ENCODE data around the gene SH2D7. TPM values are rescaled to one million over a fixed set of nuclear protein-coding genes. Genes with fewer than 3 reads are reported as not detected.

SH2D7 gene
- polyA plus RNA-seq (ENCODE audit: insufficient read length in 3 of 3), result under 1 TPM; 0.44 to 0.58 (median 0.55) TPM

DNA sequence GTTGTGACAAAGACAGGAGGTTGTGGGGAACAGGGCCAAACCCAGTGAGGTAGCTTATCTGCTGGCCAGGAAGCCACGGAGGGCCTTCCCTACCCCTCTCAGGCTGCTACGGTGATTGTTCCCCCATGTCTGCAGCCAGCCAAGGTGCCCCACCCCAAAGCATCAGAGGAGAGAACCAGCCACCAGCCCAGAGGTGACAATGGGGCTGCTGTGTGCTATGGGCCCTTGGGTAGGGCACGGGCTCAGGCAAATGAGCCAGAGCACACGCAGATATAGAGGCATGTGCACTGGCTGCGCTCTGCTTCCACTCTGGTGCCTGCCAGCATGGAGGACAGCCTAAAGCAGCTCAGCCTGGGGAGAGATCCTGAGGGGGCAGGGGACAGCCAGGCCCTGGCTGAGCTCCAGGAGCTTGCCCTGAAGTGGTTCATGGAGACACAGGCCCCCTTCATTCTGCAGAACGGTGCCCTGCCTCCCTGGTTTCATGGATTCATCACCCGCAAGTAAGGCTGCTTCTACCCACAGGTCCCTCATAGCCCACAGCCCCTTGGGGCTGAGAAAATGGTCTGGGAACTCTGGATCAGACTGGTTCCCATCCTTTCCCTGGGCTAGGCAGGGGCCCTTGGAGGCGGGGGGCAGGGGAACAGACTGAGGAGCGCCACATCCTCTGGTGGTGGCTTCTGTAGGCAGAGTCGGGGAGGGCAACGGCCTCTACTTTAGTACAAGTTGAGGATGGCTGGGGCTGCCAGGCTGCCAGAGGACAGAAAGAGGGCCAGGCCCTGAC is at the start of gene SH2D7:
SH2D7 (plus strand) TSS at position 301 of the 781 bp plus-strand sequence; CDS start at position 325, 24 bp downstream.
- no peak for DNase-seq (ENCODE audit: low read depth in 3 of 3, low spot score in 2 of 3)

DNA sequence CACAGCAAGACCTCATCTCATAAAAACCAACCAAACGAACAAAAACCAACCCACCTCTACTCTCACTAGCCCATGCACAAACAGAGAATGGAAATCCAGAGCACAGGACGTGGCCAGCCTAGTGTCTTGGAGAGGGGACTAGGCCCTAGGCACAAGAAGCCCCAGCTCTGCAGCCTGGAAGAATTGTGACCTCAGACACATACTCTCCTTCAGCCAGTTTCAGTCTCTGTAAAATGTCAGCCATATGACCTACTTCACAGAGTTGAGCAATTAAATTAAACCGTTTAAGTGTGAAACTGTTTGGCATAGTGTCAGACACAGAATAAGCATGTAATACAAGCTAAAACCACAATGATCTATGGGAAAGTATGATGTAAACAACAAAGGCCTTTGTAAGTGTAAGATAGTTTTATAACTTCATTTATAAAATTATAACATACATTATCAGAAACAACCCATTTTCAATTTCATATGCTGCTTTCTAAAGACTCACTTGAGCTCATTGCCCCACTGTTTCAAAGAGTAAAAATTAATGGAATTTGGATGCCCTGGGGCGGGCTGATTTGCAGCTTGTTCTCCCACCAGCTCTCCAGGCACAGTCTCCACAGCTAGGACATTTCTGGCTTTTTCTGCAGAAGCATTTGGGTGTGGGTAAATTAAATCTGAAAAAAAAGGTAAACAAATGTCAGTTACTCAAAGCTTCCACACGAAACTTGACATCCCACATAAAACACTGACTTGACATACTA is 47.8 kb upstream of the SH2D7 start:
- no peak for DNase-seq (ENCODE audit: low read depth in 3 of 3, low spot score in 2 of 3)

DNA sequence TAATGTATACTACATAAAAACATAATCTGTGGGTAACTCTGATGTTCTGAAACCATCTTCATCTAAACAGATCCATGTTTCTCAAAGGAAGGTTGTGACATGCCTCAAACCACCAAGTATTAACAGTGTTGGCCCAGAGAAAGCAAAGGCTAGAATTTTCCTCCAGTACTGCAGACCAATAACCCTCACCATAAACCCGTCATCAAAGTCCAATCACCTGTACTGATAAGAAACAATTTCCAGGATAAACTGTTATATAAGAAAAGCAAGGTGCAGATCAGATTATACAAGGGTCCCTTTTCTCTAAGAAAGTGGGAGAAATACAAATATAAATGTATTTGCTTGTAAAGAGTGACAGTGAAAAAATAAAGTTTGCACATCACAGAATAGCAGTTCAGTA is 47.2 kb upstream of the SH2D7 start:
- no peak for DNase-seq (ENCODE audit: low read depth in 3 of 3, low spot score in 2 of 3)

DNA sequence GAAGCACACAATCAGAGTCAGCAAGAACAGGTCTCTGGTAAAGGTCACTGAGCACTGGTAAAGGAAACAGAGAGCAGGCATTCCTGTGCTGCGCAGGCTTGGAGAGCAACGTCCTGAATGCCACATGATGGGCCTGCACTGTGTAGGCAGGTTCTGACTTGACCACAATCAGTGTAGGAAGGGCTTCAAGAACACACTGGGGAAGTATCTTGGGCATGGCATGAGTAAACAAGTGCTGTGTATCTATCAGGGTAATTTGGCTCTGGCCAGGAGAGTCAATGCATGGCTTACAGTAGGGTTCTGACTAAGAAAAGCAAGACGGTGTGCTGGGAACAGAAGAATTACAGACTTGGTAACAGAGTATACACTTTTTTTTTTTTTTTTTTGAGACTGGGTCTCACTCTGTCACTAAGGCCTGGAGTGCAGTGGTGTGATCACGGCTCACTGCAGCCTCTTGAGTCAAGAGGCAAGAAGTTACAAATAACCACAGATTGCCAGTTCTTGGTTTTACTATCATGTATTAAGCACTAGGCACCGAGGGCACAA is 45.5 kb upstream of the SH2D7 start:
- no peak for DNase-seq (ENCODE audit: low read depth in 3 of 3, low spot score in 2 of 3)

DNA sequence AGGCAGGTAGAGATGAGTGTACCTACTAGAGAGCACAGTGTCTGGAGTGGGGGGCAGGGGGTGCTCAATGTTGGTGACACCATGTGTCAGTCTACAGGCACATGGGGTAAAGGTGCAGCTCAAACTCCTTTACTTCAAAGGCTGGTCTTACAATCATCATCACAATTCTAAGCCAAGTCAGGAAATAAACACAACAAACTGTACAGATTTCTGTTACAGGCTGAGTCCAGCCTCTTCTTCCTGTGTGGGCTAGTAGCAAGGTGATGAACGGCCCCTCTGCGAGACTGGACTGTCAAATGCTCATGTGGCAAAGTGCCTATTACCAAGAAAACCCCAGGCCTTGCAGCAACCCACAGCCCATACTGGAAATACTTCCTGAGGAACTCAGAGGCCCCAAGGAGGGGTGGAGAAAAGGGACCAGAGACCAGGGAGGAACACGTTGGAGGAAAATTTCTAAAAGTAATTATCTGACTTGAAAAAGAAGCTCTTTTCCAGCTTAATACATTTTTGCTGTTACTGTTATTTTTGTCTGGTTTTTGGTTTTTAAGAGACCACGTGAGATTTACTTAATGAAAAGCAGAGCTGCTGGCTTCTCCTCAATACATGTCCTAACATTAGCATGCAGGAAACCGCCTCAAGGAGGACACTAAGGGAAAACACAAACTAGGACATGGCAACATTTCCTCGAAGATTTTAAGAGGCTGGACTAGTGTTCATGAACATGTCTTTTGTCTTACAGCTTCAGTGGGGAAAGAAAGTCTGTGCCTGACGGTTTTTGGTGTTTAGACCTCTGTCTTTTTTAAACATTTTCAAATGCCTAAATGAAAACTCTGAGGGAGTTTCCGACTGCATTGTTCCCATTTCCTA is 44.4 kb upstream of the SH2D7 start:
- DNase-seq (ENCODE audit: low read depth in 3 of 3, low spot score in 2 of 3), result no peak

DNA sequence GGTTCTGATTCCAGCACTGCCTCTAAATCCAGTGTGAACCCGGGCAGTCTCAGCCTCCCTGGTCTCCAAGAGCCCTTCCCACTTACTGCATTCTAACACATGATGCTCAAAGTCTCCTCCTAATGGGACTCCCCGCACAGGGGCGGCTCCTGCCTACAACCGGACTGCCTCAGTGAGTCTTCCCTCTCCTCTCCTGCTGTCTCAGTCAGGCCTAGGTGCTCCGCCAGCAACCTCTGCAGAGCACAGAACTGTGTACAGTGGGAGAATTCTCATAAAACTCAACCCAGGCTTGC is 43.8 kb upstream of the SH2D7 start:
- DNase-seq (ENCODE audit: low read depth in 3 of 3, low spot score in 2 of 3), result no peak

DNA sequence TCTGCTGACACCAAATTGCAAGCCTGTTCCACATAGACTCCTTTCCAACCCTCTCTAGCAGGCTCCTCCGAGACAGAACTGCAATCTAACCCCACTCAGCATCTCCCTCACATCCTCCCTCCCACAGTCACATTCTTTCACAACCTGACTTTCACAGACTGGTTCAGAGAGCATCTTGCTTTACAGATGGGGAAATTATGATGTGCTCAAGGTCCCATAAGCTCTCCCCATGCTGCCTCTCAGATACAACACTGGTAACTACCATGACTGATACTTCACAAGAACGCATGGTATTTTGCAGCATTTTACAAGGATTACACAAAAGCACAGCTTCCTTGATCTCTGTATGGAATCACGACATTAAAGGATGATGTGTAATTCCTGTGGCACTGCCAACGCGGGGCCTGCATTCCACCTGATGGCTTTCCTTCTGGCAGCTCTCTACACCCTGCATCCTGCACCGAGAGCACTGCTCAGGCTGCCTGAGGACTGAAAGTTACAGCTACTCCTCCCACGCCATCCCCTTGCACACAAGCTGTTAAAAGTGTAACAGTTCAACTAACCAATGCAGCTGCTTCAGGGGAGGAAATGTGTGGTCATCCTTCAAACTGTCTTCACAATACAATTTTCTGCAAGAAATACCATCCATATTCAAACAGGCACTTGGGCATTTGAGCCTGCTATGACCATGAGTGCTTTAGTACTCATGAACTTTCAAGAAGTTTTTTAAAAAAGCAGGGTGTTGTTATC is 42.5 kb upstream of the SH2D7 start:
- no peak for DNase-seq (ENCODE audit: low read depth in 3 of 3, low spot score in 2 of 3)

GRCh38 chr15:78050441-78050809 is 41.9 kb upstream of the SH2D7 start:
- DNase-seq (ENCODE audit: low read depth in 3 of 3, low spot score in 2 of 3), result no peak

DNA sequence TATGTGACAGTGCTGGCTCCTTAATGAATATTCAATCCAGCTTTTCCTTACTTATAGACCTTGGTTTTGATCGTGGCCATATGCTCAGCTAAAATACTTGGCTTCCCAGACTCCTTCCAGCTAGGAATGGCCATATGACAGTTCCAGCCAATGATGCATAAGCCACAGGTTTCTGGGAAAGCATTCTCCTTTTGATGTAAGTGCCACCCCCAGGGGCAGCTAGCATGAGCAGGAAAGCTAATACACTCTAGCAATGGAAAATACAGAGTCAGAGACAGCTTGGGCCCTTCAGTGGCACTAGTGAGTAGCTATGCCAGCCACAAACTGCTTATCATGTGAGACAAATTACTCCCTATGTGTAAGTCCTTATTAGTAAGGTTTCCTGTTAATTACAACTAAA is 41.5 kb upstream of the SH2D7 start:
- DNase-seq (ENCODE audit: low read depth in 3 of 3, low spot score in 2 of 3), result no peak

- DNase-seq (ENCODE audit: low read depth in 3 of 3, low spot score in 2 of 3), result no peak
Observed at GRCh38 chr15:78051596-78051995, 40.8 kb upstream of the SH2D7 start.

DNA sequence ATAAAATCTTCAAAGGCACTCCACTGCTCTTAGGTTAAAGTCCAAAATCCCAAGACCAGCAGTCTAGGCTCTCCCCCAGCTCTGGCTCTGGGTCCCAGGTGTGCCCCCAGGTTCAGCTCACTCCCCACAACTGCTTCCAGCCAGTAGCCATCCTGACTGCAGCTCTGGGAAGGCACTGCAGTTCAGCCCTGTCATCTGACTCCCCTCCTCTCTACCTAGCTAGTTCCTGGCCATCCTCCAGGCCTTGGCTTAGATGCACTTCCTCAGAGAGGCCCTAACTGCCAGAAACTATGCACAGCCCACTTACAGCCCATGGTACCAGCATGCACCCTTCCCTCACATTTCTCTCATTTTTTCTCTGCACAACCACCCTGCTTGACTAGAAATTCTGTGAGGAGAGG is 40.4 kb upstream of the SH2D7 start:
- DNase-seq (ENCODE audit: low read depth in 3 of 3, low spot score in 2 of 3), result no peak

DNA sequence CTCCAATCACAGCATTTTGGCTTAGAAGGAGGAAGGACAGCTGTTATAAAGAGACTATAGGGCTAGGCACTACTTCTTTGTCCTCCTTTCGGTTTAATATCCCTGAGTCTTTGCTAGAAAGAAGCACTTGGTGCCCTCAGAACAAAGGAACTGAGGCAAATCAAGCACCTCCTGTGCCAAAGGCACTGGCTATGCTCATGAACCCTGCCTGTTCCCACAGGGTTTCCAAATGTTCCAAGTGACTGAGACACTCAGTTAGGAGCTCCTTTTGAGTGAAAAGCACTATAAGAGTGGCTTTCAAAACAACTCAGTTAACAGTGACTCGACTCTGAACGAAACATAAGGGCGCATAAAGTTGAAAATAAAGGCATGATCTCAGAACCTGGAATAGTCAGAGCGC is 39.8 kb upstream of the SH2D7 start:
- DNase-seq (ENCODE audit: low read depth in 3 of 3, low spot score in 2 of 3), result no peak

DNA sequence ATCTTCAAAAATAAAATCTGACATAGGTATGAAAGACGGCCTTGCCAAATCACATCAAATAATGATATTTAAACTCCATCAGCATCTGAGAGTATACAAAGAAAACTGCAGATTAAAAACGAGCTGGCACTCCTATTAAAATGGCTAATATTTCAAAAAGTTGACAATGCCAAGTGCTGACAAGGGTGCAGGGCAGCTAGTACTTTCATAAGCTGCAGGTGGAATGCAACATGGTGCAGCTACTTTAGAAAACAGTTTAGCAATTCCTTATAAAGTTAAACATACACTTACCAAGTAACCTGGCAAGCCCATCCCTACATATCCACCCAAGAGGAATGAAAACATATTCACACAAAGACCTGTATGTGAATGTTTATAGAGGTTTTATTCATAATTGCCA is 37.8 kb upstream of the SH2D7 start:
- no peak for DNase-seq (ENCODE audit: low read depth in 3 of 3, low spot score in 2 of 3)

DNA sequence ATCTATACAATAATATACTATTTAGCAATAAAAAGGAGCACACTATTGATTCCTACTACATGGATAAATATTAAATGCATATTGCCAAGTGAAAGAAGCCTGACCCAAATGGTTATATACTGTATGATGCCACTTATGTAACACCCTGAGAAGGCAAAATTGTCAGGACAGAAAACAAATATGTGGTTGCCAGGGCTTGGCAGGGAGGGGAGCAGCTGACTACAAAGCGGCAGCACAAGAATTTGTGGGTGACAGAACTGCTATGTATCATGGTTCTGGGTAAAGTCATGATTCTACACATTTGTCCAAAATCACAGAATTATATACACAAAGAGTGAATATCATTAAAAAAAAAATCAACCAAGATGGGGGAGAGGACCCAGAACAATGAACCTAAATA is 37.4 kb upstream of the SH2D7 start:
- no peak for DNase-seq (ENCODE audit: low read depth in 3 of 3, low spot score in 2 of 3)

- DNase-seq (ENCODE audit: low read depth in 3 of 3, low spot score in 2 of 3), result no peak
Observed at GRCh38 chr15:78055919-78056713, 36.2 kb upstream of the SH2D7 start.

DNA sequence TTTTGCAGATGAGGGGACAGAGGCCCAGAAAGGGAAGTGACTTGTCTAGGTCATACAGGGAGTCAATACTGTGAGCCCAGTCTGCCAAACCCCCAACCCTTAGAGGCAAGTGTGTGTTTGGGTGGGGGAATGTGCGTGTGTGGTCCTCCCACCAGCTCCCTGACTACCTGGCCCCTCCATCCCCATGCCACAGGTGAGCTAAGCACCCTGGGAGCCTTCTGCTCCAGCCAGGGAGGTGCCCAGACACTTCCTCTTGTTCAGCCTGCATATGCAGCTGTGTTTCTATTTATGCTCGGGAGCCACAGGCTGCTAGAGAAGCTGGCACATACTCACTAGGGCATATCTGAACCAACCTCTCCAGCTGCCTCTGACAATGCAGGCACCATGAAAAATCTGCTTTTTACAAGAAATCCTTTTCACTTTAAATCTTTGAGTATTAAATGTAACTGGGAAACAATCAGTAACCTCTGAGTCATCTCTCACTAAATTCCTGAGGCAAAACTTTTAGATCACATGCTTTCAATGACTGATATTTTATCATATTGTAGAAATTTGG is 35.6 kb upstream of the SH2D7 start:
- DNase-seq (ENCODE audit: low read depth in 3 of 3, low spot score in 2 of 3), result no peak

- no peak for DNase-seq (ENCODE audit: low read depth in 3 of 3, low spot score in 2 of 3)
Observed at GRCh38 chr15:78057803-78058202, 34.6 kb upstream of the SH2D7 start.

DNA sequence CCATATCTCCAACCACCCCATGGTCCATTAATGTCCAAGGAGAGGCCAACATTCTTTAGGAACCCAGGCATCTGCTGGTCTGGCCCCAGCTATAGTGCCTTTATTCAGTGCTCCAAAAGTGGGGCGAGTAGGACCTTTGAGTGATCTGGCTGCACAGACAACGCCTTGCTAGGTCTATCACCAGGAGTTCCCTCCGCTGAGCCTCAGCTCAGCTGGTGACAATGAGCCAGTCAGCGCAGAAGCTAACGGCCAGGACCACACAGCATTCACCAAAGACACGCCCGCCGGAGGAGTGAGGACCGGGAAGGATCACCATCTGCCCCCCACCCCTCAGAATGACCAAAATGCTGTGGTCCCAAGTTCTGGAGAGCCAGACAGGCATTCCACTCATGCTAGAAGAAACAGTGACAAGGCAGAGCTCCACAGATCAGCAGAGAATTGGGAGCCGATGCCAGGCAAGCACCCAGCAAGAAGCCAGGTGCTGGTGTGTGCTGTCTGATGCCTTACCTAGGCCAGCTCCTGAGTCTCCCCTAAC is 33.9 kb upstream of the SH2D7 start:
- DNase-seq (ENCODE audit: low read depth in 3 of 3, low spot score in 2 of 3), result no peak

Data from right renal cortex interstitium (tissue), 3 donors.